GM18505 (cell line): ENCODE results near the gene ANKRD11.
"Not testable (repeated sequence)": the region's sequence is repeated elsewhere in the genome, so short reads cannot be mapped to it uniquely, and the experiment has no call there.

Source experiments
- ATAC-seq: cut with Tn5 transposase; IDR thresholded peaks from one replicate; pipeline ENCODE4 v1.9.1; 2021; ENCODE audit not compliant: unreplicated experiment
- POLR2A ChIP-seq: IDR thresholded peaks from 4 replicates; pipeline ENCODE4 v1.6.1; 2011; ENCODE audit warnings: borderline replicate concordance; ENCODE audit not compliant: insufficient read depth, insufficient read length; ENCODE audit errors: extremely low read depth

The ANKRD11 gene

GRCh38 chr16:89246903-89247733 lies 243.2 kb downstream of the ANKRD11 start:
- no peak for TF ChIP-seq POLR2A
- peak; percentile 84 for ATAC-seq

- no peak for TF ChIP-seq POLR2A
- no peak for ATAC-seq
Observed at GRCh38 chr16:89246383-89246902, 243.9 kb downstream of the ANKRD11 start.

GRCh38 chr16:89244754-89245153 lies 245.6 kb downstream of the ANKRD11 start:
- TF ChIP-seq POLR2A = no peak
- ATAC-seq = no peak

DNA sequence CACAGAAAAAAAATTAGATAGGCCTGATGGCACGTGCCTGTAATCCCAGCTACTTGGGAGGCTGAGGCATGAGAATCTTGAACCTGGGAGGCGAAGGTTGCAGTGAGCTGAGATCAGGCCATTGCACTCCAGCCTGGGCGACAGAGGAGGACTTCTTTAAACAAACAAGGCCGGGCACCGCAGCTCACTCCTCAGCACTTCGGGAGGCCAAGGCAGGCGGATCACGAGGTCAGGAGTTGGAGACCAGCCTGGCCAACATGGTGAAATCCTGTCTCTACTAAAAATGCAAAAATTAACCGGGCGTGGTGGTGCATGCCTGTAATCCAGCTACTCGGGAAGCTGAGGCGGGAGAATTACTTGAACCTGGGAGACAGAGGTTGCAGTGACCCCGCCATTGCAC lies 246.1 kb downstream of the ANKRD11 start:
- not testable (repeated sequence) for ATAC-seq

GRCh38 chr16:89243664-89244063 lies 246.7 kb downstream of the ANKRD11 start:
- ATAC-seq = no peak

DNA sequence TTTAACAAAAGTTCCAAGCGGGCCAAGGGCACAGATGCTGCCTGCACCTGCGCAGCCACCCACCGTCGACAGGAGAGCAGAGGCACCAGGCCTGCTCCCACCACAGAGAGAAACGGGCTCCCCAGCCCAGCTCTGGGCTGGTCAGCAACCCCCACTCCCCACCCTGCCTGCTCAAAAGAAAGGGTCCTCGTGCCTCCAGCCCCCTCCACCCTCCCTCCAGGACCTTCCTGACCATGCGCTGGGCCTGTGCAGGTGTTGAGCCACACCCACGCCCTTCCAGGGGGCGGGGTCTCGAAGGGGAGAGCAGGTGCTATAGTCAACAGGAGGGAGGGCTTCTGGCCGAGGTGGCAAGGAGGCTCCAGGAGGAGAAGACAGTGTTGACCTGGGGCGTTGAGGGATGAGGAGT lies 247.6 kb downstream of the ANKRD11 start:
- ATAC-seq = no peak
- TF ChIP-seq POLR2A = no peak

More at GRCh38 chr16:89243664-89244063, 246.7 kb downstream of the ANKRD11 start:
- TF ChIP-seq POLR2A = no peak

- peak; percentile 68 for ATAC-seq
- TF ChIP-seq POLR2A = peak; percentile 93
Observed at GRCh38 chr16:89241187-89242007, 249.0 kb downstream of the ANKRD11 start.

DNA sequence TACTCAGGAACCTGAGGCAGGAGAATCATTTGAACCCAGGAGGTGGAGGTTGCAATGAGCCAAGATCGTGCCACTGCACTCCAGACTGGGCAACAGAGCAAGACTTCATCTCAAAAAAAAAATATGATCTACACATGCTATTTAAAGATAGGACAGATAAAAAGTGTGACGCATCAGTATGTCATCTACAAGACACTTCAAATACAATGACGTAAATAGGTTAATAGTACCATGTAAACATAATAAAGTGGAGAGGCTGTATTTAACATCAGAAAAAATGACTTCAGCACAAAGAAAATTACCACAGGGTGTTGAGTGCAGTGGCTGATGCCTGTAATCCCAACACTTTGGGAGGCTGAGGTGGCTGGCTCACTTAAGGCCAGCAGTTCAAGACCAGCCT lies 252.6 kb downstream of the ANKRD11 start:
- ATAC-seq = no peak
- no peak for TF ChIP-seq POLR2A

DNA sequence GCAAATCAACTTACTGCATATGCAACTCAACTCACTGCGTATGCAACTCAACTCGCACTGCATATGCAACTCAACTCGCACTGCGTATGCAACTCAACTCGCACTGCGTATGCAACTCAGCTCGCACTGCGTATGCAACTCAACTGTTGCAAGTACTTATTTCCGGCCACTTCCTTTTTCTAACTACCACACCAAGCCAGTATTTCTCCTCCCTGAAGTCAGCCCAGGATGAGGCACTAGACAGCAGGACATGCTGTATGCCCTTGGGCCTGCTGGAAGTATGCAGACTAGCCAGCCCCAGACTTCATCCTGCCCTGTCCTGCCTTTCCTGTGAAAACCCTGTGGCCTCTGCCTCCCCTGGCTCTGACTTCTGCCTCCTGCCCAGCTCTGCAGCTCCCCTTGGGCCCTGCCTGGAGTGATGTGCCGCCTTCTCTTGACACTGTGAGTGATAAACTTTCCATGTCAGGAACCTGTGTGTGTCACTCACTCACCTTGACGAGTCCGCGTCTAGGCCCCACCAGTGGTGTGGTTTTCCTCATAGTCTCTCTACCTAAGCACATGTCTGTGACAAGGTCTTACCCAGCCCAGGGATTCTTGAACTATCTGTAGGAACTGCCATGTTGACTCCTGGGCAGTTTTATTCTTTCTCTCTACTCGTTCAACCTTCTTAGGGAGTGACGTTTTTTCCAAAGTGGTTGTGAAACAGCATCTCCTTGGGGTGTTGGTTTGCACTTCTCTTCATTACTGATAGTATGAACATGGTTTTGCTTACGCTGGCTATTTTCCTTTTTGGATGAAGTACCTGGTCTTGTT lies 256.5 kb downstream of the ANKRD11 start:
- TF ChIP-seq POLR2A = no peak
- no peak for ATAC-seq

DNA sequence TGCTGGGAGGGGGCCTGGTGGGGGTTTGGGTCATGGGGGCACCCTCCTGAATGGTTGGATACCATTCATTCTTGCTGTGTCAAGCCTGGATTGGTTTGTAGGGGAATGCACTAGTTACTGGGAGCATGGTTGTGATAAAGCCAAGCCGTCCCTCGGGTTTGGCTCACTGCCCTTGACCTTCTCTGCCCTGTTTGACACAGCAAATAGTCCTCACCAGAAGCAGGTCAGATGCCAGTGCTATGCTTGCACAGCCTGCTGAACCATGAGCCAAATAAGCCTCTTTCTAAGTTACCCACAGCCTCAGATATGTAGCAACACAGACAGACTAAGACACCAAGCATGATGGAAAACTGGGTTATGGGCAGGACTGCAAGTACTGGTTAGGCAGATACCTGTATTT lies 258.3 kb downstream of the ANKRD11 start:
- TF ChIP-seq POLR2A = no peak
- ATAC-seq = no peak

DNA sequence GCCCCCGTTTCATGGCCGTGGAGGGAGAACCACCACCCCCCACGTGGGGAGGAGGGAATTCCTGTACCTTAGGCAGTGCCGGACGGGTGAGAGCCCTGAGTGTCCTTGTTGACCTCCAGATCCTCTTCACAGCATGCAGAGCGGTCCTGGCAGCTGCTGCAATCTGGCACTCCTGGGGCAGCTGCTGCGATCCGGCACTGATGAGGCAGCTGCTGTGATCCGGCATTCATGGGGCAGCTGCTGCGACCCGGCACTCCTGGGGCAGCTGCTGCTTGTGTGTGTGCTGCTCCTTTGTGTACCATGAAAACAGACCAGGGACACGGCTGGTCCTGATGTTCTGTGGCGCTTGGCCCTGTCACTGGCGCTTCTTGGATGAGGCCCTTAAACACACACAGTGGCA lies 260.1 kb downstream of the ANKRD11 start:
- no peak for ATAC-seq
- TF ChIP-seq POLR2A = no peak

DNA sequence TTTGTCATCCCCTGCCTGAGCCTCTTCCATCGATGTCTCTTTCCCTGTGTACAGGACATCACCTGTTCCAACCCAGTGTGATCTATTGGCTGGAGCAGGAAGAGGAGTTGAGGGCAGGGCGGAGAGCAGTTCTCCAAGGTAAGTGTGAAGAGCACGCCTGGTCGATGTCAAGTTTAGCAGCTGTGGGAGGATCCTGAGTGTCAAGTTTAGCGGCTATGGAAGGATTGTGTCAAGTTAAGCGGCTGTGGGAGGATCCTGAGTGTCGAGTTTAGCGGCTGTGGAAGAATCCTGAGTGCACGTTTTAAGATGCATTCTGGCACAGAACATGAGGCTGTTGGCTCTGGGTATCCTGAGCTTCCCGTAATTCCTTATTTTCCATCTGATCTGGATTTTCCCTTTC lies 265.7 kb downstream of the ANKRD11 start:
- ATAC-seq = no peak

DNA sequence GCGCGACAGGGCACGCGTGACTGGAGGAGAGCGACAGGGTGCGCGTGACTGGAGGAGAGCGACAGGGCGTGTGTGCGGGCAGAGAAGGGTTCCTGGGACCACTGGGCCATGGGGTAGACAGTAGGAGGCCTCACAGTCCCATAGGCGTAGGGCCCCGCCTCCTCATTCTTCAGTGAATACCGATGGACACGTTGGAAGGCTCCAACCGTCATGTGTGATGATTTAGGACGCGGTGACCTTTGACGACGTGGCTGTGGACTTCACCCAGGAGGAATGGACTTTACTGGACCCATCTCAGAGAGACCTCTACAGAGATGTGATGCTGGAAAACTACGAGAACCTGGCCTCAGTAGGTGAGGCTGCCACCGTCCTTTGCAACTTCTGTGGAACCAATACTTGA lies 267.4 kb downstream of the ANKRD11 start:
- ATAC-seq = no peak
- no peak for TF ChIP-seq POLR2A

More for the DNA sequence above, 265.7 kb downstream of the ANKRD11 start:
- no peak for TF ChIP-seq POLR2A

DNA sequence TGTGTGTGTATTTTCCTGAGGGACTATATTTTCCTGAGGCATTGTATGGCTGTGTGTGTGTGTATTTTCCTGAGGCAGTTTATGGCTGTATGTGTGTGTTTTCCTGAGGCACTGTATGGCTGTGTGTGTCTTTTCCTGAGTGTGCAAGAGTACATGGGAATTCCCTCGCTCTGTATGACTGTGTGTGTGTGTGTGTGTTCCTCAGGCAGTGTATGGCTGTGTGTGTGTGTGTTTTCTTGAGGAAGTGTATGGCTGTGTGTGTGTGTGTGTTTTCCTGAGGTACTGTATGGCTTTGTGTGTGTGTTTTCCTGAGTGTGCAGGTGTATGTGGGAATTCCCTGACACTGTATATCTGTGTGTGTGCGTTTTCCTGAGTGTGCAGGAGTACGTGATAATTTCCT lies 268.8 kb downstream of the ANKRD11 start:
- ATAC-seq = no peak
- TF ChIP-seq POLR2A = no peak

- ATAC-seq = no peak
- no peak for TF ChIP-seq POLR2A
Observed at GRCh38 chr16:89219365-89219764, 271.0 kb downstream of the ANKRD11 start.
